Ishikawa (cell line): Measurements from ENCODE around the gene HECTD4.
A peak's percentile ranks its signal among the peaks of the same experiment; 100 is the strongest.

Experiments used
- EP300 ChIP-seq: IDR thresholded peaks from 2 replicates; pipeline ENCODE4 v1.6.1; 2012; ENCODE audit warnings: borderline replicate concordance
- FOXM1 ChIP-seq: IDR thresholded peaks from 2 replicates; pipeline ENCODE4 v1.6.1; 2012; ENCODE audit warnings: low read depth, borderline replicate concordance
- RAD21 ChIP-seq: IDR thresholded peaks from 2 replicates; pipeline ENCODE4 v1.6.1; 2012; ENCODE audit warnings: low read depth
- TAF1 ChIP-seq: IDR thresholded peaks from 2 replicates; pipeline ENCODE4 v1.6.1; 2012; ENCODE audit warnings: low read depth, mild to moderate bottlenecking
- TCF12 ChIP-seq: IDR thresholded peaks from 2 replicates; pipeline ENCODE4 v1.6.1; 2012; ENCODE audit warnings: low read depth
- TEAD4 ChIP-seq: IDR thresholded peaks from 2 replicates; pipeline ENCODE4 v1.6.1; 2012
- YY1 ChIP-seq: IDR thresholded peaks from 2 replicates; pipeline ENCODE4 v1.6.1; 2012; ENCODE audit warnings: low read depth
- TF ChIP-seq, protein P1 (sequence below): IDR thresholded peaks from 2 replicates; pipeline ENCODE4 v1.6.1; 2012; ENCODE audit warnings: low read depth, mild to moderate bottlenecking
- TF ChIP-seq, protein P2 (sequence below): IDR thresholded peaks from 2 replicates; pipeline ENCODE4 v1.6.1; 2012

DNA sequence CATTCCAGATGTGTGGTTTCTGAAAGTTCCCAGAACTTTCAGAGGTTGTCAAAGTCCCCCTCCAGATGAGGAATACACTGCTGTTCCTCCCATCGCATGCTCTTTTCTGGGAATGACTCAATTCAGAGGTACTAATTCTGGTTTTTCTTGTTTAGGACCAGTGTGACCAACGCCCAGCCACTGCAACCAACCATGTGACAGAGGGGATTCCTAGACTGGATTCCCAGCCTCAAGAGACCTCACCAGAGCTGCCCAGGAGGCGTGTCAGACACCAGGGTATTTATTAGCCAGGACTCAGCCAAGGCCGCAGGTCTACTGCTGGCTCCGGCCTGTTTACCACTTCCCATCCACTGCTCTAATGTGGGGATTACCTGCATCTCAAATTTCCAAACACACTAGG lies 232.6 kb downstream of the HECTD4 start:
- TF ChIP-seq YY1 (no peak), EP300 (no peak; the same call in 1 of the 2 replicates), FOXM1 (no peak), TAF1 (no peak), TEAD4 (peak; percentile 41), RAD21 (peak; percentile 11; the same call in 1 of the 2 replicates), TCF12 (peak; percentile 71)
- TF ChIP-seq, protein P1, sequence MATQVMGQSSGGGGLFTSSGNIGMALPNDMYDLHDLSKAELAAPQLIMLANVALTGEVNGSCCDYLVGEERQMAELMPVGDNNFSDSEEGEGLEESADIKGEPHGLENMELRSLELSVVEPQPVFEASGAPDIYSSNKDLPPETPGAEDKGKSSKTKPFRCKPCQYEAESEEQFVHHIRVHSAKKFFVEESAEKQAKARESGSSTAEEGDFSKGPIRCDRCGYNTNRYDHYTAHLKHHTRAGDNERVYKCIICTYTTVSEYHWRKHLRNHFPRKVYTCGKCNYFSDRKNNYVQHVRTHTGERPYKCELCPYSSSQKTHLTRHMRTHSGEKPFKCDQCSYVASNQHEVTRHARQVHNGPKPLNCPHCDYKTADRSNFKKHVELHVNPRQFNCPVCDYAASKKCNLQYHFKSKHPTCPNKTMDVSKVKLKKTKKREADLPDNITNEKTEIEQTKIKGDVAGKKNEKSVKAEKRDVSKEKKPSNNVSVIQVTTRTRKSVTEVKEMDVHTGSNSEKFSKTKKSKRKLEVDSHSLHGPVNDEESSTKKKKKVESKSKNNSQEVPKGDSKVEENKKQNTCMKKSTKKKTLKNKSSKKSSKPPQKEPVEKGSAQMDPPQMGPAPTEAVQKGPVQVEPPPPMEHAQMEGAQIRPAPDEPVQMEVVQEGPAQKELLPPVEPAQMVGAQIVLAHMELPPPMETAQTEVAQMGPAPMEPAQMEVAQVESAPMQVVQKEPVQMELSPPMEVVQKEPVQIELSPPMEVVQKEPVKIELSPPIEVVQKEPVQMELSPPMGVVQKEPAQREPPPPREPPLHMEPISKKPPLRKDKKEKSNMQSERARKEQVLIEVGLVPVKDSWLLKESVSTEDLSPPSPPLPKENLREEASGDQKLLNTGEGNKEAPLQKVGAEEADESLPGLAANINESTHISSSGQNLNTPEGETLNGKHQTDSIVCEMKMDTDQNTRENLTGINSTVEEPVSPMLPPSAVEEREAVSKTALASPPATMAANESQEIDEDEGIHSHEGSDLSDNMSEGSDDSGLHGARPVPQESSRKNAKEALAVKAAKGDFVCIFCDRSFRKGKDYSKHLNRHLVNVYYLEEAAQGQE, result no peak
- TF ChIP-seq, protein P2, sequence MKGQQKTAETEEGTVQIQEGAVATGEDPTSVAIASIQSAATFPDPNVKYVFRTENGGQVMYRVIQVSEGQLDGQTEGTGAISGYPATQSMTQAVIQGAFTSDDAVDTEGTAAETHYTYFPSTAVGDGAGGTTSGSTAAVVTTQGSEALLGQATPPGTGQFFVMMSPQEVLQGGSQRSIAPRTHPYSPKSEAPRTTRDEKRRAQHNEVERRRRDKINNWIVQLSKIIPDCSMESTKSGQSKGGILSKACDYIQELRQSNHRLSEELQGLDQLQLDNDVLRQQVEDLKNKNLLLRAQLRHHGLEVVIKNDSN, result peak; percentile 73
